ENCODE data around the gene MACROD2. TPM values are rescaled to one million over a fixed set of nuclear protein-coding genes. Genes with fewer than 3 reads are reported as not detected.

Gene MACROD2
- total RNA-seq, 1 experiment from 2014 or later: 1.6 TPM

DNA sequence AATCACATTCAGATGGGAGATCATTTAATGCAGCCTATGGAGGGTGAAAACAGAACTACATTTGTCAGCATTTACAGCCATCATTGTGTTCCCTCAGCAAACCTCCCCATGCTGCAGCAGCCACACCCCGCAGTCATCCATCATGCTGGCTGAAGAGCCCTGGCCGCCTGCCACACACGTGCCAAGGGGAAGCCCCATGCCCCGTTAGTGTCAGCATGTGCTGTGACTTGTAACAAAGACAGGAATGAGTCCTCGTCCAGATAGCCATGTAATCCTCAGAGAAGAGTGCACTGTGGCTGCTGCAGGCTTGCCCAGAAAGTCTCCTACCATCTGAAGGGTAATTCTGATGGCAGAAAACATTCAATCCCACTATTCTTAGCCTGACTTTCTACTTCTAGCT, 1480.2 kb downstream of the MACROD2 start:
- Histone ChIP-seq H3K27ac (ENCODE audit: insufficient read length, low read depth, low read length) (no peak overlapping the region), H3K23me2 (ENCODE audit: insufficient read length, low read depth, low read length, poor library complexity, severe bottlenecking) (no peaks in the 10 kb centered on the region), H4K20me1 (ENCODE audit: control insufficient read depth, insufficient read depth, insufficient read length) (no peaks in the 10 kb centered on the region), H3T11ph (ENCODE audit: low read length) (no peak overlapping the region), H2BK15ac (ENCODE audit: low read depth, low read length) (no peak overlapping the region), H3K27me3 (ENCODE audit: insufficient read depth, low read length) (no peaks in the 10 kb centered on the region), H3K79me2 (ENCODE audit: insufficient read depth, low read length) (no peaks in the 10 kb centered on the region), H4K8ac (replicated peaks; ENCODE audit: insufficient read length, low read depth, low read length) (no peak overlapping the region), H4K91ac (ENCODE audit: insufficient read length, low read depth, low read length) (no peak overlapping the region), H3K4ac (ENCODE audit: low read depth, low read length) (no peak overlapping the region), H2BK120ac (ENCODE audit: low read depth, low read length, poor library complexity, severe bottlenecking) (no peak overlapping the region), H2BK12ac (ENCODE audit: insufficient read length, low read depth, low read length) (no peak overlapping the region), H2AFZ (ENCODE audit: low read length) (no peak overlapping the region), H3K9ac (ENCODE audit: extremely low read depth, insufficient read length, low read length) (no peak overlapping the region), H3K4me1 (ENCODE audit: insufficient read depth, low read length) (no peaks in the 10 kb centered on the region), H3K14ac (ENCODE audit: insufficient read depth, low read length) (no peak overlapping the region), H3K9me3 (ENCODE audit: control insufficient read depth, low read depth, low read length) (no peaks in the 10 kb centered on the region), H3K23ac (ENCODE audit: insufficient read length, low read depth, low read length) (no peak overlapping the region), H2BK20ac (ENCODE audit: low read depth, low read length, poor library complexity, severe bottlenecking) (no peak overlapping the region), H3K18ac (ENCODE audit: insufficient read length, low read depth, low read length) (no peak overlapping the region), H2AK5ac (ENCODE audit: insufficient read length, low read length) (no peak overlapping the region), H4K5ac (ENCODE audit: insufficient read length, low read depth, low read length) (no peak overlapping the region), H3K56ac (ENCODE audit: insufficient read length, low read depth, low read length) (no peak overlapping the region), H3K79me1 (ENCODE audit: insufficient read depth, low read depth, low read length, poor library complexity, severe bottlenecking) (no peaks in the 10 kb centered on the region), H2BK5ac (ENCODE audit: insufficient read length, low read length) (no peak overlapping the region), H3K4me2 (ENCODE audit: insufficient read depth, insufficient read length, low read length) (no peak overlapping the region)
- no CpG with 5 or more reads among the region's 5 CpGs for WGBS (ENCODE audit: extremely low coverage, insufficient read length, low lambda C conversion rate)
- Mint-ChIP-seq H3K4me3 (no peak overlapping the region), H3K4me1 (peaks cover under 1 to 2% of the 10 kb centered on the region in 2 experiments; a peak in 1 of 4 replicates), H3K27me3 (ENCODE audit: low read depth) (no peaks in the 10 kb centered on the region), H3K9me3 (no peaks in the 10 kb centered on the region; a peak in 1 of 5 replicates), H3K27ac (no peak overlapping the region), H3K36me3 (ENCODE audit: insufficient read depth in 1 of 3, low read depth in 3 of 3) (no peaks in the 10 kb centered on the region)
- no peak for DNase-seq
- TF ChIP-seq, protein P1, sequence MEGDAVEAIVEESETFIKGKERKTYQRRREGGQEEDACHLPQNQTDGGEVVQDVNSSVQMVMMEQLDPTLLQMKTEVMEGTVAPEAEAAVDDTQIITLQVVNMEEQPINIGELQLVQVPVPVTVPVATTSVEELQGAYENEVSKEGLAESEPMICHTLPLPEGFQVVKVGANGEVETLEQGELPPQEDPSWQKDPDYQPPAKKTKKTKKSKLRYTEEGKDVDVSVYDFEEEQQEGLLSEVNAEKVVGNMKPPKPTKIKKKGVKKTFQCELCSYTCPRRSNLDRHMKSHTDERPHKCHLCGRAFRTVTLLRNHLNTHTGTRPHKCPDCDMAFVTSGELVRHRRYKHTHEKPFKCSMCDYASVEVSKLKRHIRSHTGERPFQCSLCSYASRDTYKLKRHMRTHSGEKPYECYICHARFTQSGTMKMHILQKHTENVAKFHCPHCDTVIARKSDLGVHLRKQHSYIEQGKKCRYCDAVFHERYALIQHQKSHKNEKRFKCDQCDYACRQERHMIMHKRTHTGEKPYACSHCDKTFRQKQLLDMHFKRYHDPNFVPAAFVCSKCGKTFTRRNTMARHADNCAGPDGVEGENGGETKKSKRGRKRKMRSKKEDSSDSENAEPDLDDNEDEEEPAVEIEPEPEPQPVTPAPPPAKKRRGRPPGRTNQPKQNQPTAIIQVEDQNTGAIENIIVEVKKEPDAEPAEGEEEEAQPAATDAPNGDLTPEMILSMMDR (conservative IDR thresholded peaks at IDR 0.05): no peak

All from H9 (cell line).